ENCODE data around the gene C2CD4C. TPM values are rescaled to one million over a fixed set of nuclear protein-coding genes. Genes with fewer than 3 reads are reported as not detected.
A peak's percentile ranks its signal among the peaks of the same experiment; 100 is the strongest.
"Not testable (repeated sequence)": the region's sequence is repeated elsewhere in the genome, so short reads cannot be mapped to it uniquely, and the experiment has no call there.

The C2CD4C gene
- total and polyA plus RNA-seq, 5 experiments from 2014 or later, result not detected

DNA sequence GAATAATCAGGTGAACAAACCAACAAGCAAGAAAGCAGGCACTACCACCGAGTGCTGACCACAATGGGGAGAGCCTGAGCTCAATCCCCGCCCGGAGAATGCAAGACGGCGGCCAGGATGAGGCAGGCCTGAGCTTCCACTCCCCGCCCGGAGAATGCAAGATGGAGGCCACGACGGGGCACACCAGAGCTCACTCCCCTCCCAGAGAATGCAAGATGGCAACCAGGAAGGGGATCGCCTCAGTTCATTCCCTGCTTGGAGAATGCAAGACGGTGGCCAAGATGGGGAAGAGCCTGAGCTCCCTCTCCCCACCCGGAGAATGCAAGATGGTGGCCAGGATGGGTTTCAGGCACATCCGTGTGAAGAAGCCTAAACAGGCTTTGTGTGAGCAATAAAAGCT lies 39.7 kb downstream of the C2CD4C start:
- Mint-ChIP-seq H3K36me3 (no peaks in the 10 kb centered on the region), H3K27me3 (peaks cover 11 to 69% (median 33%) of the 10 kb centered on the region in 5 donors), H3K4me3 (no peak overlapping the region), H3K9me3 (no peaks in the 10 kb centered on the region), H3K27ac (no peak overlapping the region), H3K4me1 (no peaks in the 10 kb centered on the region)
- POLR2A ChIA-PET, result no interaction called here
- ATAC-seq (no peak), DNase-seq (no peak)

- Mint-ChIP-seq H3K4me3 (no peak overlapping the region), H3K4me1 (no peaks in the 10 kb centered on the region), H3K27ac (no peak overlapping the region), H3K36me3 (no peaks in the 10 kb centered on the region), H3K9me3 (no peaks in the 10 kb centered on the region), H3K27me3 (peaks cover 11 to 66% (median 33%) of the 10 kb centered on the region in 5 donors)
- no peak for DNase-seq
- POLR2A ChIA-PET, result no interaction called here
- no peak for ATAC-seq
Observed at GRCh38 chr19:368630-369024, 40.3 kb downstream of the C2CD4C start.

DNA sequence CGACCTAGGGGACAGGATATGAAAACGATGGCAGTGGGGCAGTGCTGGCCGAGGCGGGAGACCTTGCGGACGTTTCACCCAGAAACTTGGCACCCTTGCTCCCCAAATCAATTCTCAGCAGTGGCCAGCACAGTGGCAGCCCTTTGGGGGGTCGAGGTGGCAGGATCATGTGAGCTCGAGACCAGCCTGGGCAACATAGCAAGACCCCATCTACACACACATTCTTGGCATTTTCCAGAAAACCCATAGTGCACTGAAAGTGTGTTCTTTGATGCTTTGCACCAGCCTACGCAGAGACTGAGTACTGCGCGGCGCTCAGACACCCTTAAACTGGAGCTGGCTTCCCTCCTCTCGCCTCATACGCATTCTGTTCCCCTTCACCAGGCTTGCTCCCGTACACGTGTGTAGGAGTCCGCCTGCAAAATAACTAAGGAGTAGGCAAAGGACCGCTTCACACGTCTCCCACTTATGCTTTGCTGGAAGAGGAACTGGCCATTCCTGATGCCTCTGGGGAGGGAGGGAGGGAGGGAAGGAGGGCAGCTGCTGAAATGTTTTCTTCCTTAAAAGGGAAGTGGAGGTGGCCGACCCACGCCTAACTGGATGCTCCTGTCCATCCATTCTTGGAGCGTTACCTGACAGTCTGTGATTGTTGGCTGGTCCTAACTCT lies 40.9 kb downstream of the C2CD4C start:
- Mint-ChIP-seq H3K27me3 (peaks cover 11 to 61% (median 33%) of the 10 kb centered on the region in 5 donors), H3K27ac (peak overlapping the region in 1 of 10 donors; percentile 74), H3K4me1 (no peaks in the 10 kb centered on the region), H3K9me3 (no peaks in the 10 kb centered on the region), H3K4me3 (no peak overlapping the region), H3K36me3 (no peaks in the 10 kb centered on the region)
- ATAC-seq (no peak), DNase-seq (no peak)
- POLR2A ChIA-PET, result no interaction called here

DNA sequence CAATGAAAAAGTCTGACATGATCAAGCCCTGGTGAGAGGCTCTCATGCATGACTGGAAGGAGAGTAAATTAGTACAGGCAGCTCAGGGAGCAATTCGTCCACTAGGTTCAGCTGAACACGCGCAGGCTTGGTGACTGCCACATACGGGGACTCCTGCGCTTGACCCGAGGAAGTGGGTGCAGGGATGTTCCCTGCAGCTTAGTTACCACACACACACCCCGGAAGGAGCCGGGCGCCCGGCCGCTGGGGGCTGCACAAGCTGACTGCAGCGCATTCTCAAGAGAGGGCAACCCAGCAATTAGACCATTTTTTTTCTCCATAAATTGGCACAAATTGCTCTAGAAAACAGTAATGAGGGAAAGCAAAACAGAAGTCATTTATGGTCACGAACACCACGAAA lies 41.4 kb downstream of the C2CD4C start:
- H3K36me3 Mint-ChIP-seq, result no peaks in the 10 kb centered on the region
- peaks cover 14 to 55% (median 33%) of the 10 kb centered on the region in 5 donors for H3K27me3 Mint-ChIP-seq
- no peak for DNase-seq
- ATAC-seq, result no peak
- H3K27ac Mint-ChIP-seq, result peak overlapping the region in 1 of 10 donors; percentile 74
- POLR2A ChIA-PET, result no interaction called here
- H3K4me3 Mint-ChIP-seq, result no peak overlapping the region
- H3K4me1 Mint-ChIP-seq, result no peaks in the 10 kb centered on the region
- no peaks in the 10 kb centered on the region for H3K9me3 Mint-ChIP-seq

DNA sequence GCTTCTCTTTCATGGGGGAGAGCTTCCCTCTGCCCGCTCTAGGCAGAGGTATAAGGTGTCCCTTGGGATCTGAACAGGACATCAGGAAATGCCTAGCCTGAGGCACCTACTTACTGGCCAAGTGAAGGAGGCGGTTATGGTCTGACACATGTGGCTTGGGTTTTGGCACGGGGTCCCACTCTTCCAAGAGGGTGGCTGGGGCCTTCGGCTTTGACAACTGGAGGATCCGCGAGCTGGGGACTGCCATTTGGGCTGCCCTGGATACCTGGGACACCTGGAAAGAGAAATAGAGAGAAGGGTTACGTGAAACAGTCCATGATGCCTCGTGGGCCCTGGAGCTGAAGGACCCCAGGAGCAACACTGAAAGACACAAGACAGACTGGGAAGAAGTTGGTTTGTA lies 42.0 kb downstream of the C2CD4C start:
- ATAC-seq (no peak), DNase-seq (no peak)
- POLR2A ChIA-PET, result no interaction called here
- Mint-ChIP-seq H3K9me3 (no peaks in the 10 kb centered on the region), H3K36me3 (no peaks in the 10 kb centered on the region), H3K27ac (peak overlapping the region in 1 of 10 donors; percentile 63), H3K27me3 (peaks cover 14 to 51% (median 30%) of the 10 kb centered on the region in 5 donors), H3K4me3 (no peak overlapping the region), H3K4me1 (no peaks in the 10 kb centered on the region)

DNA sequence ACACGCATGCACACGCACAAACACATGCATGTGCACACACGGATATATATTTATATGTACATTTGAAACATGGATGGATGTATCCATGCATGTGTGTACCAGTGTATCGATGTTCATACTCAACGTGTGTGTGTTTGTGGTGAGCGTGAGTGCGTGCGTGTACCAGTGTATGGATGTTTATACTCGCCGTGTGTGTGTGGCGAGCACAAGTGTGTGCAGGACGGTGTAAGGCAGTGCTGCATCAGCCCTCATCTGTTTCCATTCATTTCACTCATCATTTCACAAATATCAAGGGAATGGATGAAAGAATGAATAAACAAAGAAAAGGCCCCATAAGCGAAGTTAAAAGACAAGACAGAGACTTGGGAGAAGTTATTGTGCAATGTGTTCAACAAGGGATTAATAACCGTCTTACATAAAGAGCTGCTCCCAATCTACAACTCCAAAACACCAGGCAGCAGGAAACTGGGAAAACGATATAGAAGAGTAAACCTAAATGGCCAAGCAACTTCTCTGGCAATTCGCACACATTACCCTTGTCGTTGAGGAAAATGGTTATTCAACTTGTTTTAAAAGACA lies 42.7 kb downstream of the C2CD4C start:
- Mint-ChIP-seq H3K27me3 (peaks cover 10 to 45% (median 25%) of the 10 kb centered on the region in 5 donors), H3K27ac (peak overlapping the region in 1 of 10 donors; percentile 63), H3K4me3 (no peak overlapping the region), H3K4me1 (no peaks in the 10 kb centered on the region), H3K36me3 (no peaks in the 10 kb centered on the region), H3K9me3 (no peaks in the 10 kb centered on the region)
- no peak for DNase-seq
- POLR2A ChIA-PET, result no interaction called here
- ATAC-seq, result no peak

DNA sequence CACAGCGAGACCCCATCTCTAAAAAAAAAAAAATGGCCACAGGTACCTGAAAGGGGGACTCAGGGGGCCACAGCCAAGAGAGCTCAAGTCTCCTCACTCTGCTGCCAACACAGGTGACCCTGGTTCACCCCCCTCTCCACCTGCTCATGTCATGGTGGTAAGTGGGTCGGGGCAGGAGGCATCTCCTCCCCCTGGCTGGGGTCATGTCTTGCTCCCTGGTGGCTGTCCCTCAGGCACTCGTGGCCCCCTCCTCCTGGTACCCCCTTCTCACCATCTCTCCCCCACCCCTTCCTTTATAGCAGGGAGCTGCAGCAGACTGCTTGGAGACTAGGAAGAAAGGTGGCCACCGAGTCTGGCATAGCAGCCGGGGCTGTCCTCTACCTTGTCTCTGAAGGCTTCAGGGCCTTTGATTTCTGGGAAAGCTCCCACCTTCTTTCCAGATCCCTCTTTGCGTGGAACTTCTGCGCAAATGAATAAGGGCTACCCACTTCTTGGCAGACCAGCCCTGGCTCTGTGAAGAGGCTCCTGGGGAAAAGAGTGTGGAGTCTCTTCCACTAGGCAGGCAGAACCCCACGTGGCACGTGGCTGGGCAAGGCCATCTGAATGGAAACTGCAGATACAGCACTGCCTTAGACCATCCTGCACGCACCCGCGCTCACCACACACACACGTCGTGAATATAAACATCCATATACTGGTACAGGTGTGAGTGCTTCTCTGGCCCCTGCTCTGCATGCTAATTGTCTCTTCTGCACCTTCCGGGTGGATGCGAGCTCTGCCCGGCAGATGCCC lies 44.3 kb downstream of the C2CD4C start:
- H3K27me3 Mint-ChIP-seq, result peaks cover 9 to 32% (median 16%) of the 10 kb centered on the region in 5 donors
- H3K36me3 Mint-ChIP-seq, result no peaks in the 10 kb centered on the region
- no peak for DNase-seq
- H3K4me3 Mint-ChIP-seq, result no peak overlapping the region
- POLR2A ChIA-PET, result no interaction called here
- H3K27ac Mint-ChIP-seq, result no peak overlapping the region
- H3K4me1 Mint-ChIP-seq, result no peaks in the 10 kb centered on the region
- no peaks in the 10 kb centered on the region for H3K9me3 Mint-ChIP-seq
- no peak for ATAC-seq

- Mint-ChIP-seq H3K36me3 (no peaks in the 10 kb centered on the region), H3K27ac (no peak overlapping the region), H3K4me1 (no peaks in the 10 kb centered on the region), H3K27me3 (peaks cover 9 to 29% (median 14%) of the 10 kb centered on the region in 5 donors), H3K4me3 (no peak overlapping the region), H3K9me3 (no peaks in the 10 kb centered on the region)
- POLR2A ChIA-PET, result no interaction called here
- no peak for ATAC-seq
- DNase-seq, result no peak
Observed at GRCh38 chr19:362683-363082, 46.3 kb downstream of the C2CD4C start.

- Mint-ChIP-seq H3K4me3 (no peak overlapping the region), H3K27me3 (peaks cover 9 to 31% (median 15%) of the 10 kb centered on the region in 5 donors), H3K27ac (no peak overlapping the region), H3K36me3 (no peaks in the 10 kb centered on the region), H3K9me3 (peaks cover 0 to 3% (median 0%) of the 10 kb centered on the region in 9 donors), H3K4me1 (peaks cover 0 to 2% (median 0%) of the 10 kb centered on the region in 4 donors)
- POLR2A ChIA-PET, result no interaction called here
- ATAC-seq, result no peak
- no peak for DNase-seq
Observed at GRCh38 chr19:362154-362553, 46.8 kb downstream of the C2CD4C start.

GRCh38 chr19:359653-359925 lies 49.4 kb downstream of the C2CD4C start:
- H3K27ac Mint-ChIP-seq, result no peak overlapping the region
- no peak for DNase-seq
- ATAC-seq, result no peak
- H3K9me3 Mint-ChIP-seq, result peaks cover 0 to 11% (median 5%) of the 10 kb centered on the region in 9 donors
- H3K36me3 Mint-ChIP-seq, result no peaks in the 10 kb centered on the region
- H3K4me1 Mint-ChIP-seq, result peaks cover 0 to 2% (median 0%) of the 10 kb centered on the region in 4 donors
- H3K27me3 Mint-ChIP-seq, result peaks cover 4 to 21% (median 8%) of the 10 kb centered on the region in 5 donors
- no peak overlapping the region for H3K4me3 Mint-ChIP-seq
- POLR2A ChIA-PET, result no interaction called here

DNA sequence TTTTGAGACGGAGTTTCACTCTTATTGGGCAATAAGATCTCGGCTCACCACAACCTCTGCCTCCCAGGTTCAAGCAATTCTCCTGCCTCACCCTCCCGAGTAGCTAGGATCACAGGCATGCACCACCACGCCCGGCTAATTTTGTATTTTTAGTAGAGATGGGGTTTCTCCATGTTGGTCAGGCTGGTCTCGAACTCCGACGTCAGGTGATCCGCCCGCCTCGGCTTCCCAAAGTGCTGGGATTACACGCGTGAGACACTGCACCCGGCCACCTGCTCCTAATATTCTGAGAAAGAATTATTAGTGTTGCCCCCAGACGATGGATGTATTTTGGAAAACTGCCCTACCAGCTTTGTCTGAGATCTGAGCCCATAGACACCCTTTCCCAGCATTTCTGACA lies 53.4 kb downstream of the C2CD4C start:
- ATAC-seq, POLR2A ChIA-PET, H3K4me3 Mint-ChIP-seq, H3K4me1 Mint-ChIP-seq, DNase-seq, H3K27ac Mint-ChIP-seq, H3K36me3 Mint-ChIP-seq: not testable (repeated sequence)
- H3K27me3 Mint-ChIP-seq, result peaks cover 4 to 18% (median 8%) of the 10 kb centered on the region in 5 donors
- peaks cover 0 to 23% (median 11%) of the 10 kb centered on the region in 9 donors for H3K9me3 Mint-ChIP-seq

All from naive thymus-derived CD8-positive, alpha-beta T cell (primary cell).